ENCODE data around the gene ELP1.
"Not testable (repeated sequence)": the region's sequence is repeated elsewhere in the genome, so short reads cannot be mapped to it uniquely, and the experiment has no call there.

The ELP1 gene

GRCh38 chr9:108852079-108852478, 81.8 kb downstream of the ELP1 start:
- DNase-seq, result no peak

GRCh38 chr9:108851138-108851537, 82.8 kb downstream of the ELP1 start:
- no peak for DNase-seq

GRCh38 chr9:108850293-108850897, 83.5 kb downstream of the ELP1 start:
- peak; percentile 5 for DNase-seq

GRCh38 chr9:108848296-108848695, 85.6 kb downstream of the ELP1 start:
- not testable (repeated sequence) for DNase-seq

GRCh38 chr9:108845947-108846346, 88.0 kb downstream of the ELP1 start:
- no peak for DNase-seq

- DNase-seq, result no peak
These were observed 88.4 kb downstream of the ELP1 start for GRCh38 chr9:108845507-108845906.

GRCh38 chr9:108844856-108845255, 89.1 kb downstream of the ELP1 start:
- DNase-seq, result no peak

GRCh38 chr9:108844391-108844790, 89.5 kb downstream of the ELP1 start:
- DNase-seq, result no peak

- no peak for DNase-seq
These were observed 91.2 kb downstream of the ELP1 start for GRCh38 chr9:108842610-108843295.

GRCh38 chr9:108839561-108839960, 94.4 kb downstream of the ELP1 start:
- not testable (repeated sequence) for DNase-seq

GRCh38 chr9:108838017-108838416, 95.9 kb downstream of the ELP1 start:
- no peak for DNase-seq

GRCh38 chr9:108837530-108837929, 96.4 kb downstream of the ELP1 start:
- no peak for DNase-seq

- DNase-seq, result no peak
These were observed 97.1 kb downstream of the ELP1 start for GRCh38 chr9:108836781-108837180.

GRCh38 chr9:108836319-108836718, 97.6 kb downstream of the ELP1 start:
- no peak for DNase-seq

GRCh38 chr9:108835831-108836230, 98.1 kb downstream of the ELP1 start:
- DNase-seq, result no peak

GRCh38 chr9:108834959-108835665, 98.8 kb downstream of the ELP1 start:
- no peak for DNase-seq

- no peak for DNase-seq
These were observed 101.8 kb downstream of the ELP1 start for GRCh38 chr9:108832179-108832500.

- no peak for DNase-seq
These were observed 102.3 kb downstream of the ELP1 start for GRCh38 chr9:108831496-108832178.

- DNase-seq, result no peak
These were observed 103.7 kb downstream of the ELP1 start for GRCh38 chr9:108830272-108830671.

- DNase-seq, result no peak
These were observed 110.1 kb downstream of the ELP1 start for GRCh38 chr9:108823829-108824228.
